GM18526 (cell line): Measurements from ENCODE around the gene ARHGAP33.

Experiments used
- POLR2A ChIP-seq: IDR thresholded peaks from 3 replicates; pipeline ENCODE4 v1.6.1; 2011; ENCODE audit not compliant: insufficient read length; ENCODE audit errors: extremely low read depth

ARHGAP33 gene

DNA sequence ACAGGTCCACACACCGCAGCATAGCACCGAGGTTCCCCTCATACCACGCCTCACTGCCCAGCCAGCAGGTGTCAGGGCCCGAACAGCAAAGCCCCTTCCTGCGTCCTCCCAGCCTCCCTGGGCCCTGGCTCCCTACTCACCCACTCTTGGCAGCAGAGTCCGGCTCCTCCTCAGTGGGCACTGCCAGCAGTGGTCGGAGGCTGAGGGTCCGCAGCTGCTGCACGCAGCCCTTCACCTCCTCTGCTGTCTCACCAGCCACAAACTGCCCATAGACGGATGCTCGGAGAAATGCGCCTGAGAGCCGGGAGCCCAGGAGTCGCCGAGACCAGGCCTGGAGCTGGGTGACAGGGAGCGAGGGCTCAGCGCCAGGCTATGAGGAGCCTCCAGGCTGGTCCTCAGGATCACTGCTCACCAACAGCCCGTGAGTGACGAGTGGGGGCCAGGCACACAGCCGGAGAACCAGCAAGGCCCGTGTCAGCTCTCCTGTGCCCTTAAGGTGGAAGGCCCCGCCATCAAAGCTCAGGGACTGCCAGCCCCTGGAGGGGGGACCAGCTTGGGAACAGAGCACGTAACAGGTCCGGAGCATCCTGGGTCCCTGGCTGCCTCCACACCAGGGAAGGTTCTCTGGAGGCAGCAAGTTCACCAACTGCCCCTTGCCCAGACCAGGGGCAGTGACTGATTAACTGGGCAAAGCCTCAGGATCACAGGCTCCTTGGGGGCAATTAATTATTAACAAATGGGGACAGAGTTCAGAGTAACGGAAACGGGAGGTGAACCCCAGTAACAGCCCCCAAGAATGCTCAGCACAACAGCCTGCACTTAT lies 37.1 kb downstream of the ARHGAP33 start, which contains the start of gene PRODH2:
Gene PRODH2 (minus strand): TSS at position 626 of the 823 bp plus-strand sequence. CDS start 40 bp downstream, at position 586.
- TF ChIP-seq POLR2A, result no peak

DNA sequence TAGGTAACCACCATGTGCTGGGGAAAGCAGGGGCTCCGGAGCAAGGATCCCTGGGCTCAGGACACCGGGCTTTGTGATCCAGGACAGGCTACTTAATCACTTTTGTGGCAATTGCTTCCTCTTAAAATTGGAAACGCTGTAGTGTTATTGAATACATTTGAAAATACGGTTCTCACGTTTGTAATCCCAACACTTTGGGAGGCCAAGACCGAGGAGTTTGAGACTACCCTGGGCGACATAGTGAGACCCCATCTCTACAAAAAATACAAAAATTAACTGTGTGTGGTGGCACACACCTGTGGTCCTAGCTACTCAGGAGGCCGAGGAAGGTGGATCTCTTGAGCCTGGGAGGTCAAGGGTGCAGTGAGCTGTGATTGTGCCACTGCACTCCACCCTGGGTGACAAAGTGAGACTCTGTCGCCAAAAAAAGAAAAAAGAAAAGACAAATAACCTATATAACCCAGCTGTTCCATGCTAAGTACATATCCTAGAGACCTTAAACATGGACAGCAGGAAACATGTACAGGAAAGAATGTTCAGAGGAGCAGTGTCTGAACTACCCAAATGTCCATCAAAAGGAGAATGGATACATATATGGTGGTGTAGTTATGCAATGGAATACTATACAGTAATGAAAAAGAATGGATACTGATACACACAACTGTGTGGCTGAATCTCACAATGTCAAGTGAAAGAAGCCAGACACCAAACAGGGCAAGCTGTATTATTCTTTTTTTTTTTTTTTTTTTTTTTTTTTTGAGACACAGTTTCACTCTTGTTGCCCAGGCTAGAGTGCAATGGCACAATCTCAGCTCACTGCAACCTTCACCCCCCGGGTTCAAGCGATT lies 37.9 kb downstream of the ARHGAP33 start:
- no peak for TF ChIP-seq POLR2A

DNA sequence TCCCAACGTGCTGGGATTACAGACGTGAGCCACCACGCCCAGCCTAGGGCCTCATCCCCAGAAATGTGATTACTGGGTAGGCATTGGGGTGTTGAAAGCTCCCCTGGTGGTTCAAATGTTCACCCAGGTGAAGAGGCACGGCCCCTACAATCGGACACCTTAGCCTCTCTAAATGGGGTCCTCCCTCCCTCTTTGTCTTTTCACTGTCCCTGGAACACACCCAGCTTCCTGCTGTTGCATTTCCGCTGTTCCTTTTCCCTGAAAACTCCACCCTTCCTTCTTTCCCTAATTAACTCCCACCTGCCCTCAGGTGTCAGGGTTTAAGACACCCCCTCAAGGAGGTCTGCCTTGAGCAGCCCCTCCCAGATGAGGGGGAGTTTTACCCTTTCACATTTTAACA lies 40.9 kb downstream of the ARHGAP33 start:
- no peak for TF ChIP-seq POLR2A

DNA sequence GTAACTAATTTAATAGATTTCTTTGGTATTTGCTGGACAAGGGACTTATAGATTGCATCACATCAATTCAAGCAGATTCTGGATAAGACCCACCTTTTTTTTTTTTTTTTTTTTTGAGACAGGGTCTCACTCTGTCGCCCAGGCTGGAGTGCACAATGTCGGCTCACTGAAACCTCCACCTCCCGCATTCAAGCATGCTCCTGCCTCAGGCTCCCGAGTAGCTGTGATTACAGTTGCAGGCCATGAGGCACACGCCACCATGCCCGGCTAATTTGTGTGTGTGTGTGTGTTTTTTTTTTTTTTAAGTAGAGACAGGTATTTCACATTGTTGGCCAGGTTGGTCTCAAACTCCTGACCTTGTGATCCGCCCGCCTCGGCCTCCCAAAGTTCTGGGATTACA lies 41.5 kb downstream of the ARHGAP33 start:
- TF ChIP-seq POLR2A, result no peak

DNA sequence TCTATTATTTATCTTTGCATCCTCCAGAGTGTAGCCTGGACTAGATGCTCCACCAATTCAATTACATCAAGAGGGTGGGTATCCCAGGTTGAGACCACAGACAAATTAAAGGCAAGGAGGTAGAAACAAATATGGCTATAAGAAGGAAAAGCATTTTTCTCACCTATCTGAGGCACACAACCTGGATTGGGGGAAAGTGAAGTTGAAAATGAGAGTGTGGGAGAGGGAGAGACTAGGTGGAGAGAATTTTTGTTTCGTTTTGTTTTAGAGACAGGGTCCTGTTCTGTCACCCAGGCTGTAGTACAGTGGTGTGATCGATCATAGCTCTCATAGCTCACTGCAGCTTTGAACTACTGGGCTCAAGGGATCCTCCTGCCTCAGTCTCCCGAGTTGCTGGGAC lies 43.1 kb downstream of the ARHGAP33 start:
- TF ChIP-seq POLR2A, result no peak

DNA sequence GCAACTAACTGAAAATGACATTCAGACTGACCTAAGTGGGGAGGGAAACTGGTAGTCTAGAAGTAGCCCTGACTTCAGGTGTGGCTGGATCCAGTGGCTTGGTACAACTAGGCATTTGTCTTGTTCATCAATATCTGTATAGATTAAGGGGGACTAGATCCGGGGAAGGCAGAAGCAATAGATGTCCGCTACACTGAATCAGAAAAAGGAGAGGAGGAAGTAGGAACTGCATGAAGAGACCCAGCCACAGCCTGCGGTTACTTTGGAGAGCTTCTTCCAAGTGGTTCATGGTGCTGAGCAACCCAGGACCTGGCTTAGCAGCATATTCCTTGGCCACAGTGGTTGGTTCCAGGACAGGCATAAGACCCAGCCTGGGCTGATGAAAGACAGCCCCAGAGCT lies 47.2 kb downstream of the ARHGAP33 start:
- TF ChIP-seq POLR2A, result no peak

DNA sequence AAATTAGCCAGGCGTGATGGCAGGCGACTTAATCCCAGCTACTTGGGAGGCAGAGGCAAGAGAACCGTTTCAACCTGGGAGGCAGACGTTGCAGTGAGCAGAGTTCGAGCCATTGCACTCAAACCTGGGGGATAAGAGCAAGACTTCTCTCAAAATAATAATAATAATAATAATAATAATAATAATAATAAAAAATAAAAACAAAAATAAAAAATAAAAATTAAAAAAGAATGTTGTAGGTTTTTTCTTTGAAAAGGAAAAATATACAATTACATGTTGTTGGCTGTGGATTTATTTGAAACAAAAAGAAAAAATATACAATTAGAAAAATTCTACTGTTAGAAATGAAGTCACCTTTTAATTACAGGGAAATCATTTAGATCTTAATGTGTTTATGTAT lies 48.8 kb downstream of the ARHGAP33 start:
- TF ChIP-seq POLR2A, result no peak

DNA sequence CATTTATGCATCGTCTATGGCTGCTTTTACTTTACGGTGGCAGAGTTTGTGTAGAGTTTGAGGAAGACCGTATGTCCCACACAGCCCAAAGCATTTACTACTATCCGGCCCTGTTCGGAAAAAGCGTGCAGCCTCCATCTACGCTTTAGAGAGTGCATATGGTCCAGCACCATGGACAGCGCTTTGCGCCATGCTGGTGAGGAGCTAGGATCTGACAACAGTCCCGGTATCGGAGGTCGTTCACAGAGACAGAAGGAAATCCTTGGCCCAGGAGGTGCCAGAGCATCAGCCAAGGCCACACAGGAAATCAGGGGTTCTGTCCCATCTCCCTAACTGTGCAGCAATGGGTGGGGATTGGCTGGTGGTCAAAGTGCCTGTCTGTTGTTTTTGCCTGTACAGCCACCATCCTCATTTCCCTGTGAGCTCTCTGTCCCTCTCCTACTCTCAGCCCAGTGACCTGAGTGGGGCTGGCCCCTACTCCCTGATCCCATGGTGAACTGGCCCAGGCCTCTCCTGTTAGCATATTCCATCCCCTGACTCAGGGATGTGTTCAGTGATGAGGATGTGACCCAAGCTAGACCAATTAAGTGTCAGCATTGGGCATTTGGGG lies 53.4 kb downstream of the ARHGAP33 start:
- no peak for TF ChIP-seq POLR2A

DNA sequence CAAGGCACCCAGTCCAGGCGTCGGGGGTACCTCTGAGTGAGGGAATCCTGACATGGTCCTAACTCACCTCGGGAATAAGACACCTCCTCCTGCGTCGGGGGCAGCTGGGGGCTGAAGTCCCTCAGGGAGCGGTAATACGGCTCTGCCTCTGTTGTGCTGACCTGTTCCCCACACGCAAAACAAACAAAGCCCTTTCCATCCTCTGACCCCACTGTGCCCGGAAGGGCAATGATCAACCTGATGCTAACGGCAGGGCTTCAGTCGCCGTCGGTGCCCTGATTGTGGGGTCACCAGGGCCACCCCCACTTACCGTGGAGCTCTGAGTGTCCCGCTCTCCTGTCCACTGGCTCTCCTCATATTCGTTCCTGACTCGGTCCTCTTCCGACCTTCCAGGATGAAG lies 55.6 kb downstream of the ARHGAP33 start:
- no peak for TF ChIP-seq POLR2A

DNA sequence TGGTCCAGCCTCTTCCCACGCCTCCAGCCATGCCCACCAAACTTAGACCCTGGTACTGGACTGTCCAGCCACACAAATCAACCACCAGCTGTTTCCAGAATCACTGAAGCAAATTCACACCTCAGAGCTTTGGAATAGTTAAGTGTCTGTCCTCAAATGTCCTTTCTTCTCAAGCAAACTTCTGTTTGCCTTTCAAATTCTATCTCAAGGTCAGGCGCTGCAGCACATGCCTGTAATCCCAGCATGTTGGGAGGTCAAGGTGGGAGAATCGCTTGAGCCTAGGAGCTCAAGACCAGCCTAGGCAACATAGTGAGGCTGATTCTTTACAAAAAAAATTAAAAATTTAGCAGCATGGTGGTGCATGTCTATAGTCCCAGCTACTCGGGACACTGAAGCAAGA lies 56.7 kb downstream of the ARHGAP33 start:
- no peak for TF ChIP-seq POLR2A

DNA sequence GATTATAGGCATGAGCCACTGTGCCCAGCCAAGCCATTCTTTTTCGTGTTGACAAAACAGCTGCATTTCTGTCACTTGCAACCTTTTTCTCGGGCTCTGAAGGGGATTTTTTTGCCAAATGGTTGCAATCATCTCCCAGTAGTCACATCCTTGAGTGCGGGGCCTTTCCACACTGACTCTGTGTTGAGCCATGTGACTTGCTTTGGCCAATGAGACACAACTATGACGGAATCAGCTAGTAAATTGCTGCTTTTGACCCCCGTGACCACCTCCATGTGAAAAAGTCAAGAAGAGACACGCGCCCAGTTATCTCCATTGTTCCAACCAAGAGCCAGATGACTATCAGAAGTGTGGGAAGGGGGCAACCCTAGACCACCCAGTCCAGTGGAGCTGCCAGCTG lies 58.6 kb downstream of the ARHGAP33 start:
- no peak for TF ChIP-seq POLR2A
